Activated CD4-positive, alpha-beta T cell treated with anti-CD3 and anti-CD28 coated beads for 36 hours (primary cell): ENCODE results near the gene CLEC1A. TPM values are rescaled to one million over a fixed set of nuclear protein-coding genes. Genes with fewer than 3 reads are reported as not detected.
"Not testable (repeated sequence)": the region's sequence is repeated elsewhere in the genome, so short reads cannot be mapped to it uniquely, and the experiment has no call there.

Experiments used
- ATAC-seq: fragments of 200-7000 bp; cut with Tn5 transposase; one replicate; pipeline ENCODE4 v1.10.0; 2021; ENCODE audit warnings: mild to moderate bottlenecking, moderate library complexity
- CTCF ChIA-PET: fragments of 350-600 bp; sonication (Branson Sonifier 250); formaldehyde crosslinking; loops from one replicate; lab custom pipeline; 2021; ENCODE audit warnings: antibody characterized with exemption; lab: Charles Lee
- POLR2A ChIA-PET: fragments of 350-600 bp; sonication (Branson Sonifier 250); formaldehyde crosslinking; loops from one replicate; lab custom pipeline; 2021; ENCODE audit warnings: antibody characterized with exemption, inconsistent platforms; lab: Charles Lee
- DNase-seq: peaks from one replicate; pipeline ENCODE4 v3.0.0-alpha.2; 2020
- H3K27ac Mint-ChIP-seq: one replicate; pipeline ENCODE4 v1.8.0; 2021; ENCODE audit warnings: mixed read lengths
- H3K27me3 Mint-ChIP-seq: one replicate; pipeline ENCODE4 v1.8.0; 2021; ENCODE audit warnings: mixed read lengths
- H3K36me3 Mint-ChIP-seq: one replicate; pipeline ENCODE4 v1.8.0; 2021; ENCODE audit warnings: low read depth, mixed read lengths
- H3K4me1 Mint-ChIP-seq: one replicate; pipeline ENCODE4 v1.8.0; 2021; ENCODE audit warnings: mixed read lengths
- H3K4me3 Mint-ChIP-seq: one replicate; pipeline ENCODE4 v1.8.0; 2021; ENCODE audit warnings: mild to moderate bottlenecking, moderate library complexity, mixed read lengths
- H3K9me3 Mint-ChIP-seq: one replicate; pipeline ENCODE4 v1.8.0; 2021; ENCODE audit warnings: low read depth, mixed read lengths
- intact Hi-C, 2 experiments: fragments of 100-400 bp; cut with DNase I in 1 of 2; cut with micrococcal nuclease in 1 of 2; formaldehyde crosslinking; loops; one replicate each; pipeline versions ENCODE4 v1.14.2 to v1.15.1; 2022 to 2024; cut with DNase I, micrococcal nuclease
- total RNA-seq, 2 experiments: library from RNA; stranded (reverse); gene quantifications; one replicate each; pipeline ENCODE4 v1.2.3, GENCODE V29; 2021

The CLEC1A gene
- total RNA-seq, 2 experiments from 2014 or later = not detected

GRCh38 chr12:10033783-10034545 lies 64.8 kb downstream of the CLEC1A start:
- ATAC-seq = no peak
- CTCF ChIA-PET = interaction anchor here (0.7 to 1.8 kb wide), 7 partner anchors 11 to 118 kb away, joined by 3 to 14 read pairs (median 3); partner anchors contain the start of genes CLEC12B and CLEC7A
- intact Hi-C loops = loop anchor here (1.0 to 5.0 kb wide), 2 partner anchors 106 to 108 kb away; no protein-coding TSS in a partner anchor

GRCh38 chr12:10031771-10032175 lies 67.0 kb downstream of the CLEC1A start:
- no peak overlapping the region for H3K4me3 Mint-ChIP-seq
- ChIA-PET POLR2A (no interaction called here), CTCF (interaction anchor here (0.8 kb wide), 1 partner anchor 46 kb away, joined by 3 read pairs; no protein-coding TSS in a partner anchor)
- H3K4me1 Mint-ChIP-seq = no peaks in the 10 kb centered on the region
- no peaks in the 10 kb centered on the region for H3K36me3 Mint-ChIP-seq
- no peak for DNase-seq
- ATAC-seq = no peak
- intact Hi-C loops = loop anchor here in 1 of 2 experiments (5.0 kb wide), 1 partner anchor 111 kb away; no protein-coding TSS in a partner anchor
- H3K27ac Mint-ChIP-seq = no peak overlapping the region
- H3K9me3 Mint-ChIP-seq = no peaks in the 10 kb centered on the region
- H3K27me3 Mint-ChIP-seq = no peaks in the 10 kb centered on the region

More at GRCh38 chr12:10033783-10034545, 64.8 kb downstream of the CLEC1A start:
- Mint-ChIP-seq H3K27ac (no peak overlapping the region), H3K36me3 (no peaks in the 10 kb centered on the region), H3K9me3 (no peaks in the 10 kb centered on the region), H3K4me3 (no peak overlapping the region), H3K27me3 (peaks cover 2% of the 10 kb centered on the region), H3K4me1 (no peaks in the 10 kb centered on the region)
- POLR2A ChIA-PET = no interaction called here
- DNase-seq = no peak

- CTCF ChIA-PET = no interaction called here
- Mint-ChIP-seq H3K27ac (no peak overlapping the region), H3K4me3 (no peak overlapping the region), H3K36me3 (no peaks in the 10 kb centered on the region), H3K27me3 (peaks cover under 1% of the 10 kb centered on the region), H3K4me1 (no peaks in the 10 kb centered on the region), H3K9me3 (no peaks in the 10 kb centered on the region)
- DNase-seq (no peak), ATAC-seq (no peak)
- POLR2A ChIA-PET = no interaction called here
- intact Hi-C loops = loop anchor here in 1 of 2 experiments (5.0 kb wide), 1 partner anchor 111 kb away; no protein-coding TSS in a partner anchor
Observed at GRCh38 chr12:10031321-10031720, 67.5 kb downstream of the CLEC1A start.

- POLR2A ChIA-PET = no interaction called here
- no peak for ATAC-seq
- DNase-seq = no peak
- intact Hi-C loops = loop anchor here in 1 of 2 experiments (5.0 kb wide), 1 partner anchor 112 kb away; no protein-coding TSS in a partner anchor
- Mint-ChIP-seq H3K9me3 (no peaks in the 10 kb centered on the region), H3K36me3 (no peaks in the 10 kb centered on the region), H3K4me1 (no peaks in the 10 kb centered on the region), H3K27ac (no peak within 1 kb of the TSS), H3K4me3 (no peak within 1 kb of the TSS), H3K27me3 (peaks cover 2% of the 10 kb centered on the region)
- CTCF ChIA-PET = no interaction called here
Observed at GRCh38 chr12:10030446-10030845, 68.3 kb downstream of the CLEC1A start, which contains the start of gene CLEC9A. TSS of gene CLEC9A (plus strand) at chr12:10030682. CDS start at chr12:10052688, 22,006 bp downstream.

GRCh38 chr12:10027721-10028120 lies 71.1 kb downstream of the CLEC1A start:
- Mint-ChIP-seq H3K9me3 (no peaks in the 10 kb centered on the region), H3K4me1 (no peaks in the 10 kb centered on the region), H3K27ac (no peak overlapping the region), H3K27me3 (peaks cover 2% of the 10 kb centered on the region), H3K4me3 (no peak overlapping the region), H3K36me3 (no peaks in the 10 kb centered on the region)
- POLR2A ChIA-PET = no interaction called here
- ATAC-seq = no peak
- CTCF ChIA-PET = no interaction called here
- DNase-seq = no peak
- intact Hi-C loops = loop anchor here in 1 of 2 experiments (10.0 kb wide), 1 partner anchor 283 kb away; no protein-coding TSS in a partner anchor

- POLR2A ChIA-PET = no interaction called here
- no peak overlapping the region for H3K27ac Mint-ChIP-seq
- H3K4me3 Mint-ChIP-seq = no peak overlapping the region
- H3K36me3 Mint-ChIP-seq = no peaks in the 10 kb centered on the region
- H3K4me1 Mint-ChIP-seq = no peaks in the 10 kb centered on the region
- intact Hi-C loops = loop anchor here in 1 of 2 experiments (10.0 kb wide), 1 partner anchor 283 kb away; no protein-coding TSS in a partner anchor
- CTCF ChIA-PET = no interaction called here
- no peak for ATAC-seq
- peaks cover 2% of the 10 kb centered on the region for H3K27me3 Mint-ChIP-seq
- DNase-seq = no peak
- H3K9me3 Mint-ChIP-seq = no peaks in the 10 kb centered on the region
Observed at GRCh38 chr12:10027311-10027710, 71.5 kb downstream of the CLEC1A start.

- H3K27ac Mint-ChIP-seq, DNase-seq, H3K36me3 Mint-ChIP-seq, ATAC-seq, POLR2A ChIA-PET, H3K27me3 Mint-ChIP-seq, H3K4me3 Mint-ChIP-seq, H3K9me3 Mint-ChIP-seq, H3K4me1 Mint-ChIP-seq: not testable (repeated sequence)
- intact Hi-C loops = loop anchor here in 1 of 2 experiments (10.0 kb wide), 1 partner anchor 282 kb away; no protein-coding TSS in a partner anchor
- CTCF ChIA-PET = interaction anchor here (0.6 kb wide), 1 partner anchor 150 kb away, joined by 3 read pairs; no protein-coding TSS in a partner anchor
Observed at GRCh38 chr12:10026666-10027065, 72.1 kb downstream of the CLEC1A start.

- Mint-ChIP-seq H3K36me3 (no peaks in the 10 kb centered on the region), H3K27ac (no peak overlapping the region), H3K4me3 (no peak overlapping the region), H3K27me3 (peaks cover 2% of the 10 kb centered on the region), H3K9me3 (no peaks in the 10 kb centered on the region), H3K4me1 (no peaks in the 10 kb centered on the region)
- ATAC-seq = no peak
- ChIA-PET POLR2A (no interaction called here), CTCF (interaction anchor here (1.2 to 1.4 kb wide), 2 partner anchors 15 to 128 kb away, joined by 3 read pairs; partner anchors contain the start of gene CLEC12B)
- no peak for DNase-seq
- intact Hi-C loops = loop anchor here in 1 of 2 experiments (10.0 kb wide), 1 partner anchor 280 kb away; no protein-coding TSS in a partner anchor
Observed at GRCh38 chr12:10025236-10025635, 73.5 kb downstream of the CLEC1A start.

GRCh38 chr12:10021342-10021741 lies 77.4 kb downstream of the CLEC1A start:
- ATAC-seq = no peak
- H3K27ac Mint-ChIP-seq = no peak overlapping the region
- no peaks in the 10 kb centered on the region for H3K4me1 Mint-ChIP-seq
- ChIA-PET CTCF (interaction anchor here (0.5 kb wide), 1 partner anchor 13 kb away, joined by 3 read pairs; no protein-coding TSS in a partner anchor), POLR2A (no interaction called here)
- no peaks in the 10 kb centered on the region for H3K36me3 Mint-ChIP-seq
- H3K9me3 Mint-ChIP-seq = no peaks in the 10 kb centered on the region
- peaks cover 2% of the 10 kb centered on the region for H3K27me3 Mint-ChIP-seq
- DNase-seq = no peak
- no peak overlapping the region for H3K4me3 Mint-ChIP-seq
- intact Hi-C loops = loop anchor here in 1 of 2 experiments (10.0 kb wide), 1 partner anchor 277 kb away; no protein-coding TSS in a partner anchor
